Neural cell (in vitro differentiated cells): ENCODE results near the gene RNF227. TPM values are rescaled to one million over a fixed set of nuclear protein-coding genes. Genes with fewer than 3 reads are reported as not detected.

Experiments
- H2AFZ ChIP-seq: fragments of 200-600, 300-800 bp; sonication (generic), shearing (Covaris generic); 2 replicates; pipeline ENCODE4 v1.6.0; 2014; ENCODE audit warnings: low read depth, mild to moderate bottlenecking, antibody characterized with exemption, low read length, moderate library complexity
- H3F3A ChIP-seq: fragments of 200-600 bp; shearing (Covaris generic); 2 replicates; pipeline ENCODE4 v1.6.1; 2016; ENCODE audit warnings: mild to moderate bottlenecking, moderate library complexity, mixed read lengths, antibody characterized with exemption, low read length; ENCODE audit not compliant: insufficient read depth, poor library complexity, severe bottlenecking
- H3K27ac ChIP-seq: fragments of 200-600, 300-800 bp; sonication (generic), shearing (Covaris generic); 2 replicates; pipeline ENCODE4 v1.5.1; 2014; ENCODE audit warnings: mild to moderate bottlenecking, low read length, moderate library complexity
- H3K27me3 ChIP-seq: fragments of 300-800, 200-600 bp; sonication (generic), shearing (Covaris generic); 2 replicates; pipeline ENCODE4 v1.6.0; 2014; ENCODE audit warnings: mild to moderate bottlenecking, low read depth, low read length, moderate library complexity; ENCODE audit not compliant: insufficient read depth
- H3K36me3 ChIP-seq: fragments of 300-800, 200-600 bp; sonication (generic), shearing (Covaris generic); 2 replicates; pipeline ENCODE4 v1.5.1; 2014; ENCODE audit warnings: mild to moderate bottlenecking, antibody characterized with exemption, low read length, moderate library complexity; ENCODE audit not compliant: insufficient read depth
- H3K4me2 ChIP-seq: fragments of 300-800, 200-600 bp; sonication (generic), shearing (Covaris generic); 2 replicates; pipeline ENCODE4 v1.6.0; 2014; ENCODE audit warnings: mild to moderate bottlenecking, low read length
- H3K4me3 ChIP-seq: fragments of 300-800, 200-600 bp; sonication (generic), shearing (Covaris generic); 2 replicates; pipeline ENCODE4 v1.5.1; 2014; ENCODE audit warnings: mild to moderate bottlenecking, low read length, moderate library complexity
- H3K79me2 ChIP-seq: fragments of 200-600 bp; shearing (Covaris generic); replicated peaks from 2 replicates; pipeline ENCODE4 v1.6.0; 2014; ENCODE audit warnings: mild to moderate bottlenecking, low read length, moderate library complexity; ENCODE audit not compliant: insufficient read depth
- H3K9ac ChIP-seq: fragments of 300-800, 200-600 bp; sonication (generic), shearing (Covaris generic); 2 replicates; pipeline ENCODE4 v1.6.1; 2016; ENCODE audit warnings: mild to moderate bottlenecking, low read length, mixed read lengths
- H3K9me2 ChIP-seq: fragments of 200-600 bp; shearing (Covaris generic); 2 replicates; pipeline ENCODE4 v1.6.1; 2016; ENCODE audit warnings: mild to moderate bottlenecking, low read length, mixed read lengths; ENCODE audit not compliant: insufficient read depth
- H3K9me3 ChIP-seq: fragments of 200-600, 300-800 bp; sonication (generic), shearing (Covaris generic); 2 replicates; pipeline ENCODE4 v1.6.1; 2016; ENCODE audit warnings: mild to moderate bottlenecking, mixed run types, low read length, moderate library complexity, mixed read lengths
- H4K20me1 ChIP-seq: fragments of 200-600 bp; shearing (Covaris generic); 2 replicates; pipeline ENCODE4 v1.6.1; 2016; ENCODE audit warnings: mild to moderate bottlenecking, mixed run types; ENCODE audit not compliant: insufficient read depth
- CTCF ChIP-seq: fragments of 450-650 bp; IDR thresholded peaks from 2 replicates; pipeline ENCODE4 v1.5.1; 2014; ENCODE audit warnings: antibody characterized with exemption, mild to moderate bottlenecking, moderate library complexity; ENCODE audit not compliant: poor library complexity, severe bottlenecking
- EP300 ChIP-seq: fragments of 450-650 bp; conservative IDR thresholded peaks from 2 replicates; pipeline ENCODE4 v1.6.1; 2014; ENCODE audit warnings: antibody characterized with exemption, mild to moderate bottlenecking, moderate library complexity; ENCODE audit not compliant: poor library complexity, severe bottlenecking
- EZH2 ChIP-seq: fragments of 200-600, 300-800 bp; shearing (Covaris generic), sonication (generic); IDR thresholded peaks from 2 replicates; pipeline ENCODE4 v1.6.1; 2014; ENCODE audit warnings: antibody characterized with exemption, low read length, borderline replicate concordance, mild to moderate bottlenecking; ENCODE audit not compliant: insufficient read depth, poor library complexity, severe bottlenecking
- MXI1 ChIP-seq: fragments of 450-650 bp; conservative IDR thresholded peaks from 2 replicates; pipeline ENCODE4 v1.6.1; 2014; ENCODE audit warnings: antibody characterized with exemption, mild to moderate bottlenecking; ENCODE audit not compliant: poor library complexity, severe bottlenecking
- POLR2AphosphoS5 ChIP-seq: IDR thresholded peaks from 2 replicates; pipeline ENCODE4 v1.6.1; 2012
- RAD21 ChIP-seq: fragments of 450-650 bp; conservative IDR thresholded peaks from 2 replicates; pipeline ENCODE4 v1.6.1; 2014; ENCODE audit warnings: antibody characterized with exemption, mild to moderate bottlenecking, moderate library complexity
- SMC3 ChIP-seq: fragments of 450-650 bp; conservative IDR thresholded peaks from 2 replicates; pipeline ENCODE4 v1.6.1; 2014; ENCODE audit warnings: antibody characterized with exemption, mild to moderate bottlenecking, moderate library complexity; ENCODE audit not compliant: poor library complexity
- TAF1 ChIP-seq: IDR thresholded peaks from 2 replicates; pipeline ENCODE4 v1.6.1; 2012; ENCODE audit warnings: low read depth
- polyA plus RNA-seq: library from polyadenylated mRNA; depleted of rRNA; stranded (reverse); fragments of >200 nt; gene quantifications from 2 replicates; pipeline ENCODE4 v1.2.3, GENCODE V29; 2014
- TF ChIP-seq, protein P1 (sequence below): IDR thresholded peaks from 2 replicates; pipeline ENCODE4 v1.6.1; 2012; ENCODE audit warnings: borderline replicate concordance

The RNF227 gene
- polyA plus RNA-seq, 1 donor from 2014 or later: 69.9 TPM

DNA sequence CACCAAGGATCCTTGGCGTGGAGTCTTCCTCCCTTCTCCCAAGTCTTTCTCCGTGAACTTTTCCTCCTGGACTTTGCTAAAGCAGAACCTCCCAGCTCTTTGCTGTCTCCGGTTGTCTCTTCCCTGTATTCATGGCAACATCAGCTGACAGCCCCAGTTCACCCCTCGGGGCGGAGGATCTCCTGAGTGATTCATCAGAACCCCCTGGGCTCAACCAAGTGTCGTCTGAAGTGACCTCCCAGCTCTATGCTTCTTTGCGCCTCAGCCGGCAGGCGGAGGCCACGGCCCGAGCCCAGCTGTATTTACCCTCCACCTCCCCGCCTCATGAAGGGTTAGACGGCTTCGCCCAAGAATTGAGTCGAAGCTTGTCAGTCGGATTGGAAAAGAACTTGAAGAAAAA, 16.9 kb upstream of the RNF227 start:
- Histone ChIP-seq H3K9ac (peak overlapping the region; percentile 86), H3K9me3 (no peaks in the 10 kb centered on the region), H3K79me2 (peaks cover 41% of the 10 kb centered on the region), H4K20me1 (no peaks in the 10 kb centered on the region), H3F3A (no peaks in the 10 kb centered on the region), H3K4me3 (peak overlapping the region; percentile 91), H3K27ac (no peak overlapping the region), H2AFZ (peak overlapping the region; percentile 78), H3K27me3 (no peaks in the 10 kb centered on the region), H3K9me2 (no peaks in the 10 kb centered on the region), H3K4me2 (peak overlapping the region; percentile 93), H3K36me3 (no peaks in the 10 kb centered on the region)
- TF ChIP-seq, protein P1, sequence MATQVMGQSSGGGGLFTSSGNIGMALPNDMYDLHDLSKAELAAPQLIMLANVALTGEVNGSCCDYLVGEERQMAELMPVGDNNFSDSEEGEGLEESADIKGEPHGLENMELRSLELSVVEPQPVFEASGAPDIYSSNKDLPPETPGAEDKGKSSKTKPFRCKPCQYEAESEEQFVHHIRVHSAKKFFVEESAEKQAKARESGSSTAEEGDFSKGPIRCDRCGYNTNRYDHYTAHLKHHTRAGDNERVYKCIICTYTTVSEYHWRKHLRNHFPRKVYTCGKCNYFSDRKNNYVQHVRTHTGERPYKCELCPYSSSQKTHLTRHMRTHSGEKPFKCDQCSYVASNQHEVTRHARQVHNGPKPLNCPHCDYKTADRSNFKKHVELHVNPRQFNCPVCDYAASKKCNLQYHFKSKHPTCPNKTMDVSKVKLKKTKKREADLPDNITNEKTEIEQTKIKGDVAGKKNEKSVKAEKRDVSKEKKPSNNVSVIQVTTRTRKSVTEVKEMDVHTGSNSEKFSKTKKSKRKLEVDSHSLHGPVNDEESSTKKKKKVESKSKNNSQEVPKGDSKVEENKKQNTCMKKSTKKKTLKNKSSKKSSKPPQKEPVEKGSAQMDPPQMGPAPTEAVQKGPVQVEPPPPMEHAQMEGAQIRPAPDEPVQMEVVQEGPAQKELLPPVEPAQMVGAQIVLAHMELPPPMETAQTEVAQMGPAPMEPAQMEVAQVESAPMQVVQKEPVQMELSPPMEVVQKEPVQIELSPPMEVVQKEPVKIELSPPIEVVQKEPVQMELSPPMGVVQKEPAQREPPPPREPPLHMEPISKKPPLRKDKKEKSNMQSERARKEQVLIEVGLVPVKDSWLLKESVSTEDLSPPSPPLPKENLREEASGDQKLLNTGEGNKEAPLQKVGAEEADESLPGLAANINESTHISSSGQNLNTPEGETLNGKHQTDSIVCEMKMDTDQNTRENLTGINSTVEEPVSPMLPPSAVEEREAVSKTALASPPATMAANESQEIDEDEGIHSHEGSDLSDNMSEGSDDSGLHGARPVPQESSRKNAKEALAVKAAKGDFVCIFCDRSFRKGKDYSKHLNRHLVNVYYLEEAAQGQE: no peak
- TF ChIP-seq MXI1 (no peak), SMC3 (no peak), TAF1 (no peak), EP300 (no peak), RAD21 (no peak), CTCF (no peak), POLR2AphosphoS5 (no peak), EZH2 (no peak)

- no peaks in the 10 kb centered on the region for H3K9me3 ChIP-seq
- peak overlapping the region; percentile 93 for H3K4me2 ChIP-seq
- H3K27ac ChIP-seq: peak overlapping the region; percentile 72
Observed at GRCh38 chr17:7932483-7932891, 16.4 kb upstream of the RNF227 start.

More at GRCh38 chr17:7932483-7932891, 16.4 kb upstream of the RNF227 start:
- no peaks in the 10 kb centered on the region for H3K9me2 ChIP-seq
- H3K4me3 ChIP-seq: peak overlapping the region; percentile 91
- peak overlapping the region; percentile 86 for H3K9ac ChIP-seq
- H3K79me2 ChIP-seq: peaks cover 41% of the 10 kb centered on the region
- no peaks in the 10 kb centered on the region for H3K27me3 ChIP-seq
- H2AFZ ChIP-seq: peak overlapping the region; percentile 78
- H4K20me1 ChIP-seq: no peaks in the 10 kb centered on the region
- no peaks in the 10 kb centered on the region for H3F3A ChIP-seq
- no peaks in the 10 kb centered on the region for H3K36me3 ChIP-seq
- TF ChIP-seq POLR2AphosphoS5 (no peak), SMC3 (peak; percentile 10), MXI1 (peak; percentile 21)
